K562 (cell line): ENCODE measurements around the gene HSDL2. TPM values are rescaled to one million over a fixed set of nuclear protein-coding genes. Genes with fewer than 3 reads are reported as not detected.

Source experiments
- ARNT ChIP-seq, 2 experiments: fragments of 450-650 bp; IDR thresholded peaks; 2 replicates each; pipeline ENCODE4 v1.6.1; 2016; ENCODE audit warnings: mild to moderate bottlenecking in 1 of 2
- BRD9 ChIP-seq: fragments of 450-650 bp; IDR thresholded peaks from 2 replicates; pipeline ENCODE4 v1.6.1; 2018; ENCODE audit warnings: low read depth; ENCODE audit not compliant: partially characterized antibody
- CEBPB ChIP-seq: fragments of 450-650 bp; IDR thresholded peaks from 2 replicates; pipeline ENCODE4 v1.6.1; 2016; ENCODE audit warnings: missing genetic modification characterization, missing compliant biosample characterization
- CREB1 ChIP-seq, 2 experiments: sonication (generic) in 1 of 2; formaldehyde crosslinking in 1 of 2; IDR thresholded peaks; 2 replicates each; pipeline versions ENCODE4 v1.6.1 to v1.8.0; 2012 to 2022; ENCODE audit warnings: inconsistent platforms in 1 of 2, mild to moderate bottlenecking in 1 of 2, missing genetic modification reagents in 1 of 2, moderate library complexity in 1 of 2
- CTCF ChIP-seq, 3 experiments: IDR thresholded peaks in 2 of 3; conservative IDR thresholded peaks in 1 of 3; 2 replicates each; pipeline ENCODE4 v1.5.1; 2011 to 2012; ENCODE audit warnings: low read length in 3 of 3, mild to moderate bottlenecking in 3 of 3, control low read depth in 2 of 3, improper control_type of control experiment in 1 of 3, inconsistent platforms in 1 of 3, low read depth in 1 of 3, mixed read lengths in 1 of 3, moderate library complexity in 1 of 3; ENCODE audit not compliant: insufficient read depth in 2 of 3
- DIDO1 ChIP-seq: fragments of 450-650 bp; IDR thresholded peaks from 2 replicates; pipeline ENCODE4 v1.6.1; 2016; ENCODE audit warnings: low read depth, missing biosample characterization, missing genetic modification characterization
- FOXJ2 ChIP-seq: fragments of 200-800 bp; sonication (Bioruptor generic); IDR thresholded peaks from 2 replicates; pipeline ENCODE4 v1.6.1; 2016; ENCODE audit warnings: missing genetic modification characterization, missing compliant biosample characterization
- GATAD2A ChIP-seq: fragments of 450-650 bp; IDR thresholded peaks from 2 replicates; pipeline ENCODE4 v1.6.1; 2017
- HMGXB4 ChIP-seq: sonication (generic); formaldehyde crosslinking; IDR thresholded peaks from 2 replicates; pipeline ENCODE4 v1.8.1; 2023; ENCODE audit warnings: mild to moderate bottlenecking, missing genetic modification reagents
- ILK ChIP-seq: fragments of 450-650 bp; IDR thresholded peaks from 2 replicates; pipeline ENCODE4 v1.6.1; 2016; ENCODE audit warnings: missing genetic modification characterization, low read depth, mild to moderate bottlenecking, missing compliant biosample characterization, moderate library complexity, borderline replicate concordance
- PHF8 ChIP-seq: fragments of 200-600 bp; sonication (generic); IDR thresholded peaks from 2 replicates; pipeline ENCODE4 v1.6.1; 2012; ENCODE audit warnings: mixed run types, mild to moderate bottlenecking, inconsistent platforms, low read length, moderate library complexity, borderline replicate concordance
- RAD21 ChIP-seq, 2 experiments: fragments of 250-450 bp in 1 of 2; fragments of 450-650 bp in 1 of 2; sonication (Bioruptor Pico) in 1 of 2; formaldehyde crosslinking in 1 of 2; IDR thresholded peaks in 1 of 2; conservative IDR thresholded peaks in 1 of 2; 2 replicates each; pipeline versions ENCODE4 v1.4.0 to v1.8.0; 2020 to 2022; ENCODE audit warnings: mild to moderate bottlenecking in 2 of 2, moderate library complexity in 1 of 2
- RBBP5 ChIP-seq: fragments of 200-600 bp; sonication (generic); IDR thresholded peaks from 2 replicates; pipeline ENCODE4 v1.6.1; 2012; ENCODE audit warnings: borderline replicate concordance, mild to moderate bottlenecking, low read length, control low read depth, inconsistent platforms; ENCODE audit not compliant: insufficient read depth, poor library complexity, severe bottlenecking
- RBM22 ChIP-seq: fragments of 200-400 bp; formaldehyde crosslinking; IDR thresholded peaks from 2 replicates; pipeline ENCODE4 v1.6.1; 2018; ENCODE audit warnings: low read length, low read depth; ENCODE audit not compliant: poor library complexity, severe bottlenecking
- RUNX1 ChIP-seq: sonication (generic); IDR thresholded peaks from 2 replicates; pipeline ENCODE4 v1.6.1; 2016; ENCODE audit warnings: antibody characterized with exemption, low read depth
- SMAD3 ChIP-seq: fragments of 450-650 bp; formaldehyde crosslinking; conservative IDR thresholded peaks from 2 replicates; pipeline ENCODE4 v1.4.0; 2020; ENCODE audit warnings: mild to moderate bottlenecking
- SMC3 ChIP-seq: conservative IDR thresholded peaks from 2 replicates; pipeline ENCODE4 v1.6.1; 2011; ENCODE audit warnings: low read depth, low read length, improper control_type of control experiment; ENCODE audit not compliant: insufficient read depth
- TBL1XR1 ChIP-seq, 2 experiments: IDR thresholded peaks; 2 replicates each; pipeline ENCODE4 v1.6.1; 2012; ENCODE audit warnings: improper control_type of control experiment in 2 of 2, low read length in 2 of 2, mild to moderate bottlenecking in 1 of 2
- ZNF384 ChIP-seq: IDR thresholded peaks from 2 replicates; pipeline ENCODE4 v1.6.1; 2012; ENCODE audit warnings: low read depth, low read length, improper control_type of control experiment
- ZNF76 ChIP-seq: fragments of 250-450 bp; sonication (Bioruptor Pico); IDR thresholded peaks from 2 replicates; pipeline ENCODE4 v1.4.0; 2020; ENCODE audit warnings: mild to moderate bottlenecking, moderate library complexity, borderline replicate concordance
- polyA plus RNA-seq, 8 experiments: library from polyadenylated mRNA; depleted of rRNA in 4 of 8; stranded (reverse) in 5 of 8; unstranded in 3 of 8; fragments of >200 nt; fragmentation: Nextera tagmentation in 2 of 8; fragmentation: Illumina TruSeq in 1 of 8; extraction: Ambion mirVana in 2 of 8; extraction: Trizol in 1 of 8; gene quantifications; 2 replicates each; pipeline versions ENCODE4 v1.2.1 to v1.2.3, GENCODE V29; 2011 to 2014; ENCODE audit warnings: inconsistent platforms in 1 of 8, missing spikeins in 1 of 8
- total RNA-seq, 7 experiments: library from RNA; depleted of rRNA in 6 of 7; stranded (reverse); fragments of >200 nt in 6 of 7; fragmentation: Illumina TruSeq in 2 of 7; extraction: Trizol in 2 of 7; gene quantifications; 2 replicates each; pipeline versions ENCODE4 v1.2.1 to v1.2.3, GENCODE V29; 2011 to 2021; ENCODE audit warnings: low replicate concordance in 1 of 7

The HSDL2 gene
- total and polyA plus RNA-seq, 9 of the 15 experiments (the other 6 are each of a cell fraction or from before 2014, with no cell fraction given), result 22.8 to 74.1 (median 35.6) TPM

GRCh38 chr9:112361601-112362000 lies 18.3 kb upstream of the HSDL2 start (continued):
- no peak for TF ChIP-seq CREB1 (IDR thresholded peaks at IDR 0.05)
- no peak for TF ChIP-seq CREB1 (CRISPR knock-in tag; IDR thresholded peaks at IDR 0.05)
- TF ChIP-seq RUNX1, result no peak
- TF ChIP-seq FOXJ2 (tag), result no peak
- no peak for TF ChIP-seq DIDO1 (tag)
- TF ChIP-seq ZNF76 (CRISPR knock-in tag), result no peak
- TF ChIP-seq GATAD2A, result no peak
- TF ChIP-seq SMAD3, result no peak
- no peak for TF ChIP-seq PHF8
- TF ChIP-seq TBL1XR1 (IDR thresholded peaks at IDR 0.05; ENCODE audit: low read length in 2 of 2), result no peak
- no peak for TF ChIP-seq CEBPB
- no peak for TF ChIP-seq ARNT (IDR thresholded peaks at IDR 0.05)
- no peak for TF ChIP-seq RBBP5
- TF ChIP-seq HMGXB4 (CRISPR knock-in tag), result no peak
- peak; percentile 54 for TF ChIP-seq SMC3
- TF ChIP-seq ZNF384, result no peak
- TF ChIP-seq BRD9, result no peak
- TF ChIP-seq ILK, result no peak
- TF ChIP-seq RAD21 (CRISPR knock-in tag; conservative IDR thresholded peaks at IDR 0.05 in 1 of 2, IDR thresholded peaks at IDR 0.05 in 1 of 2), result peak; percentile 68 to 88
- TF ChIP-seq CTCF (IDR thresholded peaks at IDR 0.05 in 2 of 3, conservative IDR thresholded peaks at IDR 0.05 in 1 of 3; ENCODE audit: insufficient read depth in 2 of 3, low read depth in 1 of 3, low read length in 3 of 3), result peak; percentile 34 to 72 (median 36); a peak in 3 of 6 replicates
- no peak for TF ChIP-seq RBM22
